Measurements from ENCODE around the gene C12orf57. TPM values are rescaled to one million over a fixed set of nuclear protein-coding genes. Genes with fewer than 3 reads are reported as not detected.

Gene C12orf57
- total and polyA plus RNA-seq, 2 of the 13 experiments (the other 11 are each of a cell fraction or from before 2014, with no cell fraction given): 84.0 to 287 TPM

- TF ChIP-seq, protein P1, sequence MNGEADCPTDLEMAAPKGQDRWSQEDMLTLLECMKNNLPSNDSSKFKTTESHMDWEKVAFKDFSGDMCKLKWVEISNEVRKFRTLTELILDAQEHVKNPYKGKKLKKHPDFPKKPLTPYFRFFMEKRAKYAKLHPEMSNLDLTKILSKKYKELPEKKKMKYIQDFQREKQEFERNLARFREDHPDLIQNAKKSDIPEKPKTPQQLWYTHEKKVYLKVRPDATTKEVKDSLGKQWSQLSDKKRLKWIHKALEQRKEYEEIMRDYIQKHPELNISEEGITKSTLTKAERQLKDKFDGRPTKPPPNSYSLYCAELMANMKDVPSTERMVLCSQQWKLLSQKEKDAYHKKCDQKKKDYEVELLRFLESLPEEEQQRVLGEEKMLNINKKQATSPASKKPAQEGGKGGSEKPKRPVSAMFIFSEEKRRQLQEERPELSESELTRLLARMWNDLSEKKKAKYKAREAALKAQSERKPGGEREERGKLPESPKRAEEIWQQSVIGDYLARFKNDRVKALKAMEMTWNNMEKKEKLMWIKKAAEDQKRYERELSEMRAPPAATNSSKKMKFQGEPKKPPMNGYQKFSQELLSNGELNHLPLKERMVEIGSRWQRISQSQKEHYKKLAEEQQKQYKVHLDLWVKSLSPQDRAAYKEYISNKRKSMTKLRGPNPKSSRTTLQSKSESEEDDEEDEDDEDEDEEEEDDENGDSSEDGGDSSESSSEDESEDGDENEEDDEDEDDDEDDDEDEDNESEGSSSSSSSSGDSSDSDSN (CRISPR knock-in tag; IDR thresholded peaks at IDR 0.05): no peak
- TF ChIP-seq NFATC3 (CRISPR knock-in tag; IDR thresholded peaks at IDR 0.05) (no peak), ZNF569 (CRISPR knock-in tag; IDR thresholded peaks at IDR 0.05; ENCODE audit: borderline replicate concordance) (no peak), ZNF740 (CRISPR knock-in tag; IDR thresholded peaks at IDR 0.05) (peak; percentile 12; the same call in 1 of the 2 replicates), SMAD3 (CRISPR knock-in tag; IDR thresholded peaks at IDR 0.05) (0 out of 2 replicates have a peak, but pooled peaks have one; percentile 53), ZNF430 (CRISPR knock-in tag; IDR thresholded peaks at IDR 0.05) (no peak), ZSCAN31 (CRISPR knock-in tag; IDR thresholded peaks at IDR 0.05; ENCODE audit: low read depth) (peak; percentile 80; the same call in 1 of the 2 replicates), TARDBP (CRISPR knock-in tag; IDR thresholded peaks at IDR 0.05) (peak; percentile 79), ZNF720 (CRISPR knock-in tag; IDR thresholded peaks at IDR 0.05) (no peak), MAFF (IDR thresholded peaks at IDR 0.05; ENCODE audit: low read depth, low read length) (peak; percentile 54), ZNF562 (CRISPR knock-in tag; IDR thresholded peaks at IDR 0.05; ENCODE audit: borderline replicate concordance) (no peak), FOXP1 (IDR thresholded peaks at IDR 0.05) (no peak), FOXP1 (CRISPR knock-in tag; IDR thresholded peaks at IDR 0.05) (peak; percentile 64), RBM22 (optimal IDR thresholded peaks at IDR 0.05; ENCODE audit: low read length) (peak; percentile 27), IKZF4 (CRISPR knock-in tag; IDR thresholded peaks at IDR 0.05; ENCODE audit: borderline replicate concordance, low read depth, not compliant biosample characterization) (no peak), MATR3 (CRISPR knock-in tag; IDR thresholded peaks at IDR 0.05) (no peak), ZNF75D (CRISPR knock-in tag; IDR thresholded peaks at IDR 0.05; ENCODE audit: borderline replicate concordance) (no peak), FOXA3 (CRISPR knock-in tag; IDR thresholded peaks at IDR 0.05) (peak; percentile 74), SP2 (CRISPR knock-in tag; IDR thresholded peaks at IDR 0.05) (0 out of 2 replicates have a peak, but pooled peaks have one; percentile 16), MIER2 (CRISPR knock-in tag; IDR thresholded peaks at IDR 0.05) (0 out of 2 replicates have a peak, but pooled peaks have one; percentile 8), SIX4 (CRISPR knock-in tag; IDR thresholded peaks at IDR 0.05) (no peak; the same call in 1 of the 2 replicates)
- TF ChIP-seq, protein P2, sequence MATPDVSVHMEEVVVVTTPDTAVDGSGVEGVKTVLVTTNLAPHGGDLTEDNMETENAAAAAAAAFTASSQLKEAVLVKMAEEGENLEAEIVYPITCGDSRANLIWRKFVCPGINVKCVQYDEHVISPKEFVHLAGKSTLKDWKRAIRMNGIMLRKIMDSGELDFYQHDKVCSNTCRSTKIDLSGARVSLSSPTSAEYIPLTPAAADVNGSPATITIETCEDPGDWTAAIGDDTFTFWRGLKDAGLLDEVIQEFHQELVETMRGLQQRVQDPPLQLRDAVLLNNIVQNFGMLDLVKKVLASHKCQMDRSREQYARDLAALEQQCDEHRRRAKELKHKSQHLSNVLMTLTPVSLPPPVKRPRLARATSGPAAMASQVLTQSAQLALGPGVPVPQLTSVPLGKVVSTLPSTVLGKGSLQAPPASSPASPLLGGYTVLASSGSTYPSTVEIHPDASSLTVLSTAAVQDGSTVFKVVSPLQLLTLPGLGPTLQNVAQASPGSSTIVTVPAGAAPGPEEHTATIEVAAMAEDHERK (CRISPR knock-in tag; IDR thresholded peaks at IDR 0.05; ENCODE audit: low read depth): no peak
- TF ChIP-seq, protein P3, sequence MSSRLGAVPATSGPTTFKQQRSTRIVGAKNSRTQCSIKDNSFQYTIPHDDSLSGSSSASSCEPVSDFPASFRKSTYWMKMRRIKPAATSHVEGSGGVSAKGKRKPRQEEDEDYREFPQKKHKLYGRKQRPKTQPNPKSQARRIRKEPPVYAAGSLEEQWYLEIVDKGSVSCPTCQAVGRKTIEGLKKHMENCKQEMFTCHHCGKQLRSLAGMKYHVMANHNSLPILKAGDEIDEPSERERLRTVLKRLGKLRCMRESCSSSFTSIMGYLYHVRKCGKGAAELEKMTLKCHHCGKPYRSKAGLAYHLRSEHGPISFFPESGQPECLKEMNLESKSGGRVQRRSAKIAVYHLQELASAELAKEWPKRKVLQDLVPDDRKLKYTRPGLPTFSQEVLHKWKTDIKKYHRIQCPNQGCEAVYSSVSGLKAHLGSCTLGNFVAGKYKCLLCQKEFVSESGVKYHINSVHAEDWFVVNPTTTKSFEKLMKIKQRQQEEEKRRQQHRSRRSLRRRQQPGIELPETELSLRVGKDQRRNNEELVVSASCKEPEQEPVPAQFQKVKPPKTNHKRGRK (CRISPR knock-in tag; IDR thresholded peaks at IDR 0.05): no peak
- TF ChIP-seq, protein P4, sequence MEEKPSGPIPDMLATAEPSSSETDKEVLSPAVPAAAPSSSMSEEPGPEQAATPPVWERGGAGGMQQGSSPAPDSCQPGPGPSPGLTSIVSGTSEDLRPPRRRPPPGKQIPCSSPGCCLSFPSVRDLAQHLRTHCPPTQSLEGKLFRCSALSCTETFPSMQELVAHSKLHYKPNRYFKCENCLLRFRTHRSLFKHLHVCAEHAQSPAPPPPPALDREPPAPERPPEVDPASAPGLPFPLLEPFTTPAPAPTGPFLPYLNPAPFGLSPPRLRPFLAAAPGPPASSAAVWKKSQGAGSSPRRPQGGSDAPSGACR (CRISPR knock-in tag; IDR thresholded peaks at IDR 0.05): no peak
These were observed 37.6 kb downstream of the C12orf57 start (continued) for GRCh38 chr12:6981152-6982052.
